Measurements from ENCODE around the gene SLC35B1.

DNA sequence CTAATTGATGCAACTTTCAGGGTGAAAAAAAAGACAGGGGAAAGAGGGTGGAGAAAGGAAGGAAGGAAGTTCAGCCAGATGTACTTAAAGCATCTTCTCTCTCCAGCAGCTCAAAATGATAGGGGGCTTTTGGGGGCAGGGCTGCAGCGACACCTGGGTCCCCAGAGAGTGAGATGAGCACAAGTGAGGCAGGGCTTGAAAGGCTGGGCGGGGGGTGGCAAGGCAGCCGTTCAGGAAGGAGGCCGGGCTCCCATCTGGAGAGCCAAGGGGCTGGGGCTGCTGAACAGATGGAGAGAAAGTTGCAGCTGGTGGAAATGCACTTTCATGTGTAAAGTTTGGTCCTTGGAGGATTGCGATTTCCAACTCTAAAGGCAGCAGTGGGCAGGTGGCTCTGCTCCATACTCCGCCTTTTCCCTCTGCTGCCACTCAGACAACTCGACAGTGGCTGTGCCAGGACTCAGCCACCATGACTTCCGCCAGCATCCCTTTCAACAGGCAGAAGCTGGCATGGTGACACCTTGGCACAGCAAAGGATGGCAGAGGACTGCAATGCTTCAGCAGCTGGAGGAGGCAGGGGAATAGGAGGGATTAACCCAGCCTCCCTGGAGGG lies 7.7 kb downstream of the SLC35B1 start:
- TF ChIP-seq FOXK1 (CRISPR knock-in tag; IDR thresholded peaks at IDR 0.05) (no peak), TEAD1 (CRISPR knock-in tag; IDR thresholded peaks at IDR 0.05) (no peak), ZNF423 (CRISPR knock-in tag; IDR thresholded peaks at IDR 0.05) (no peak), JUN (CRISPR knock-in tag; IDR thresholded peaks at IDR 0.05) (no peak), SP1 (CRISPR knock-in tag; conservative IDR thresholded peaks at IDR 0.05) (no peak), NR2C2 (CRISPR knock-in tag; IDR thresholded peaks at IDR 0.05) (no peak), ESRRA (CRISPR knock-in tag; IDR thresholded peaks at IDR 0.05; ENCODE audit: borderline replicate concordance) (no peak)
- TF ChIP-seq, protein P1, sequence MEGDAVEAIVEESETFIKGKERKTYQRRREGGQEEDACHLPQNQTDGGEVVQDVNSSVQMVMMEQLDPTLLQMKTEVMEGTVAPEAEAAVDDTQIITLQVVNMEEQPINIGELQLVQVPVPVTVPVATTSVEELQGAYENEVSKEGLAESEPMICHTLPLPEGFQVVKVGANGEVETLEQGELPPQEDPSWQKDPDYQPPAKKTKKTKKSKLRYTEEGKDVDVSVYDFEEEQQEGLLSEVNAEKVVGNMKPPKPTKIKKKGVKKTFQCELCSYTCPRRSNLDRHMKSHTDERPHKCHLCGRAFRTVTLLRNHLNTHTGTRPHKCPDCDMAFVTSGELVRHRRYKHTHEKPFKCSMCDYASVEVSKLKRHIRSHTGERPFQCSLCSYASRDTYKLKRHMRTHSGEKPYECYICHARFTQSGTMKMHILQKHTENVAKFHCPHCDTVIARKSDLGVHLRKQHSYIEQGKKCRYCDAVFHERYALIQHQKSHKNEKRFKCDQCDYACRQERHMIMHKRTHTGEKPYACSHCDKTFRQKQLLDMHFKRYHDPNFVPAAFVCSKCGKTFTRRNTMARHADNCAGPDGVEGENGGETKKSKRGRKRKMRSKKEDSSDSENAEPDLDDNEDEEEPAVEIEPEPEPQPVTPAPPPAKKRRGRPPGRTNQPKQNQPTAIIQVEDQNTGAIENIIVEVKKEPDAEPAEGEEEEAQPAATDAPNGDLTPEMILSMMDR (IDR thresholded peaks at IDR 0.05): no peak
- TF ChIP-seq, protein P2, sequence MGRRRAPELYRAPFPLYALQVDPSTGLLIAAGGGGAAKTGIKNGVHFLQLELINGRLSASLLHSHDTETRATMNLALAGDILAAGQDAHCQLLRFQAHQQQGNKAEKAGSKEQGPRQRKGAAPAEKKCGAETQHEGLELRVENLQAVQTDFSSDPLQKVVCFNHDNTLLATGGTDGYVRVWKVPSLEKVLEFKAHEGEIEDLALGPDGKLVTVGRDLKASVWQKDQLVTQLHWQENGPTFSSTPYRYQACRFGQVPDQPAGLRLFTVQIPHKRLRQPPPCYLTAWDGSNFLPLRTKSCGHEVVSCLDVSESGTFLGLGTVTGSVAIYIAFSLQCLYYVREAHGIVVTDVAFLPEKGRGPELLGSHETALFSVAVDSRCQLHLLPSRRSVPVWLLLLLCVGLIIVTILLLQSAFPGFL (CRISPR knock-in tag; IDR thresholded peaks at IDR 0.05; ENCODE audit: borderline replicate concordance): no peak
- TF ChIP-seq, protein P3, sequence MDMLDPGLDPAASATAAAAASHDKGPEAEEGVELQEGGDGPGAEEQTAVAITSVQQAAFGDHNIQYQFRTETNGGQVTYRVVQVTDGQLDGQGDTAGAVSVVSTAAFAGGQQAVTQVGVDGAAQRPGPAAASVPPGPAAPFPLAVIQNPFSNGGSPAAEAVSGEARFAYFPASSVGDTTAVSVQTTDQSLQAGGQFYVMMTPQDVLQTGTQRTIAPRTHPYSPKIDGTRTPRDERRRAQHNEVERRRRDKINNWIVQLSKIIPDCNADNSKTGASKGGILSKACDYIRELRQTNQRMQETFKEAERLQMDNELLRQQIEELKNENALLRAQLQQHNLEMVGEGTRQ (CRISPR knock-in tag; IDR thresholded peaks at IDR 0.05): no peak

Data from WTC11 (cell line).